Natural killer cell treated with Interleukin-12 subunit alpha and Interleukin-12 subunit beta and Interleukin-15 and Interleukin-18, amount 100 ng/mL, for 72 hours (primary cell): ENCODE results near the gene LRPAP1. TPM values are rescaled to one million over a fixed set of nuclear protein-coding genes. Genes with fewer than 3 reads are reported as not detected.

Source experiments
- ATAC-seq, 2 donors: fragments of 150-1000 bp; cut with Tn5 transposase in 1 of 2; sonication (Bioruptor Pico), chemical (Tn5 transposase) in 1 of 2; 2 replicates each; pipeline ENCODE4 v1.10.0; 2021
- DNase-seq: peaks from one replicate; pipeline ENCODE4 v3.0.0; 2022; ENCODE audit warnings: low spot score
- H3K27ac Mint-ChIP-seq, 2 donors: 1 replicate in 1 of 2; 2 replicates in 1 of 2; pipeline ENCODE4 v1.8.0; 2022; ENCODE audit warnings: mixed read lengths in 2 of 2, mild to moderate bottlenecking in 1 of 2, moderate library complexity in 1 of 2
- H3K27me3 Mint-ChIP-seq, 2 donors: 1 replicate in 1 of 2; 2 replicates in 1 of 2; pipeline ENCODE4 v1.8.0; 2022; ENCODE audit warnings: mixed read lengths in 2 of 2
- H3K36me3 Mint-ChIP-seq: one replicate; pipeline ENCODE4 v1.8.0; 2022; ENCODE audit warnings: mixed read lengths
- H3K4me1 Mint-ChIP-seq, 2 donors: 1 replicate in 1 of 2; 2 replicates in 1 of 2; pipeline ENCODE4 v1.8.0; 2022; ENCODE audit warnings: low read depth in 2 of 2, mixed read lengths in 2 of 2, mild to moderate bottlenecking in 1 of 2
- H3K4me3 Mint-ChIP-seq: one replicate; pipeline ENCODE4 v1.8.0; 2022; ENCODE audit warnings: mixed read lengths
- H3K9me3 Mint-ChIP-seq: 2 replicates; pipeline ENCODE4 v1.8.0; 2022; ENCODE audit warnings: mixed read lengths
- total RNA-seq, 2 donors: library from RNA; stranded (reverse); gene quantifications; one replicate each; pipeline ENCODE4 v1.2.3, GENCODE V29; 2022

Gene LRPAP1
- total RNA-seq, 2 donors from 2014 or later = 101 to 118 TPM

- Mint-ChIP-seq H3K4me1 (peaks cover 7 to 9% of the 10 kb centered on the region in 2 donors), H3K27ac (no peak overlapping the region), H3K27me3 (no peaks in the 10 kb centered on the region), H3K4me3 (no peak overlapping the region), H3K36me3 (peaks cover 5% of the 10 kb centered on the region), H3K9me3 (no peaks in the 10 kb centered on the region)
- DNase-seq = no peak
- ATAC-seq = no peak
Observed at GRCh38 chr4:3500634-3501101, 31.6 kb downstream of the LRPAP1 start.

GRCh38 chr4:3500111-3500510 lies 32.1 kb downstream of the LRPAP1 start:
- no peaks in the 10 kb centered on the region for H3K27me3 Mint-ChIP-seq
- ATAC-seq (no peak), DNase-seq (no peak)
- peaks cover 7 to 9% of the 10 kb centered on the region in 2 donors for H3K4me1 Mint-ChIP-seq
- H3K36me3 Mint-ChIP-seq = peaks cover 5% of the 10 kb centered on the region
- H3K9me3 Mint-ChIP-seq = no peaks in the 10 kb centered on the region
- H3K4me3 Mint-ChIP-seq = no peak overlapping the region
- H3K27ac Mint-ChIP-seq = no peak overlapping the region

- Mint-ChIP-seq H3K4me3 (no peak overlapping the region), H3K4me1 (peaks cover 7 to 9% of the 10 kb centered on the region in 2 donors), H3K36me3 (peaks cover 5% of the 10 kb centered on the region), H3K27ac (no peak overlapping the region), H3K9me3 (no peaks in the 10 kb centered on the region), H3K27me3 (no peaks in the 10 kb centered on the region)
- no peak for DNase-seq
- ATAC-seq = no peak
Observed at GRCh38 chr4:3499710-3500109, 32.5 kb downstream of the LRPAP1 start.

GRCh38 chr4:3498901-3499510 lies 33.2 kb downstream of the LRPAP1 start:
- peaks cover 7 to 9% of the 10 kb centered on the region in 2 donors for H3K4me1 Mint-ChIP-seq
- H3K9me3 Mint-ChIP-seq = no peaks in the 10 kb centered on the region
- H3K27ac Mint-ChIP-seq = no peak overlapping the region
- no peaks in the 10 kb centered on the region for H3K27me3 Mint-ChIP-seq
- ATAC-seq = no peak
- H3K36me3 Mint-ChIP-seq = peaks cover 5% of the 10 kb centered on the region
- H3K4me3 Mint-ChIP-seq = no peak overlapping the region
- DNase-seq = no peak

GRCh38 chr4:3498407-3498806 lies 33.8 kb downstream of the LRPAP1 start:
- H3K4me1 Mint-ChIP-seq = peaks cover 3 to 5% of the 10 kb centered on the region in 2 donors
- no peaks in the 10 kb centered on the region for H3K27me3 Mint-ChIP-seq
- no peaks in the 10 kb centered on the region for H3K9me3 Mint-ChIP-seq
- DNase-seq (no peak), ATAC-seq (no peak)
- H3K36me3 Mint-ChIP-seq = peaks cover 2% of the 10 kb centered on the region
- H3K4me3 Mint-ChIP-seq = no peak overlapping the region
- H3K27ac Mint-ChIP-seq = no peak overlapping the region

- peaks cover 0 to 2% of the 10 kb centered on the region in 2 donors for H3K4me1 Mint-ChIP-seq
- H3K36me3 Mint-ChIP-seq = no peaks in the 10 kb centered on the region
- H3K27me3 Mint-ChIP-seq = no peaks in the 10 kb centered on the region
- H3K27ac Mint-ChIP-seq = no peak overlapping the region
- H3K4me3 Mint-ChIP-seq = no peak overlapping the region
- ATAC-seq (peak in 1 of 2 donors; percentile 40), DNase-seq (no peak)
- H3K9me3 Mint-ChIP-seq = no peaks in the 10 kb centered on the region
Observed at GRCh38 chr4:3497523-3498389, 34.5 kb downstream of the LRPAP1 start.

- DNase-seq (no peak), ATAC-seq (no peak)
- Mint-ChIP-seq H3K27me3 (no peaks in the 10 kb centered on the region), H3K9me3 (no peaks in the 10 kb centered on the region), H3K4me3 (no peak overlapping the region), H3K4me1 (peaks cover 0 to 2% of the 10 kb centered on the region in 2 donors), H3K27ac (no peak overlapping the region), H3K36me3 (no peaks in the 10 kb centered on the region)
Observed at GRCh38 chr4:3497095-3497494, 35.1 kb downstream of the LRPAP1 start.

- no peak overlapping the region for H3K4me3 Mint-ChIP-seq
- no peak for DNase-seq
- H3K27me3 Mint-ChIP-seq = peaks cover 0 to 7% of the 10 kb centered on the region in 2 donors
- H3K36me3 Mint-ChIP-seq = no peaks in the 10 kb centered on the region
- H3K4me1 Mint-ChIP-seq = peaks cover 2 to 6% of the 10 kb centered on the region in 2 donors
- H3K9me3 Mint-ChIP-seq = no peaks in the 10 kb centered on the region
- no peak for ATAC-seq
- H3K27ac Mint-ChIP-seq = no peak overlapping the region
Observed at GRCh38 chr4:3496021-3496420, 36.2 kb downstream of the LRPAP1 start.

- Mint-ChIP-seq H3K27ac (no peak overlapping the region), H3K9me3 (no peaks in the 10 kb centered on the region), H3K4me1 (peaks cover 6% of the 10 kb centered on the region in 2 donors), H3K27me3 (peaks cover 3 to 8% of the 10 kb centered on the region in 2 donors), H3K36me3 (no peaks in the 10 kb centered on the region), H3K4me3 (no peak overlapping the region)
- ATAC-seq = no peak
- DNase-seq = no peak
Observed at GRCh38 chr4:3495204-3495975, 36.8 kb downstream of the LRPAP1 start.

- ATAC-seq (peak in 1 of 2 donors; percentile 9), DNase-seq (no peak)
- H3K36me3 Mint-ChIP-seq = no peaks in the 10 kb centered on the region
- H3K4me1 Mint-ChIP-seq = peaks cover 6 to 10% of the 10 kb centered on the region in 2 donors
- H3K27me3 Mint-ChIP-seq = peaks cover 3 to 8% of the 10 kb centered on the region in 2 donors
- no peaks in the 10 kb centered on the region for H3K9me3 Mint-ChIP-seq
- no peak overlapping the region for H3K4me3 Mint-ChIP-seq
- H3K27ac Mint-ChIP-seq = no peak overlapping the region
Observed at GRCh38 chr4:3494462-3494871, 37.8 kb downstream of the LRPAP1 start.

GRCh38 chr4:3493720-3494461 lies 38.3 kb downstream of the LRPAP1 start:
- no peak for ATAC-seq

GRCh38 chr4:3492741-3493719 lies 39.2 kb downstream of the LRPAP1 start:
- H3K36me3 Mint-ChIP-seq = no peaks in the 10 kb centered on the region

More at GRCh38 chr4:3493720-3494461, 38.3 kb downstream of the LRPAP1 start:
- Mint-ChIP-seq H3K9me3 (no peaks in the 10 kb centered on the region), H3K27me3 (peaks cover 3 to 8% of the 10 kb centered on the region in 2 donors), H3K4me3 (no peak overlapping the region), H3K36me3 (no peaks in the 10 kb centered on the region), H3K4me1 (peaks cover 6 to 15% of the 10 kb centered on the region in 2 donors), H3K27ac (no peak overlapping the region)
- no peak for DNase-seq

More at GRCh38 chr4:3492741-3493719, 39.2 kb downstream of the LRPAP1 start:
- H3K4me3 Mint-ChIP-seq = no peak overlapping the region
- no peak for ATAC-seq
- H3K9me3 Mint-ChIP-seq = no peaks in the 10 kb centered on the region
- no peak for DNase-seq
- H3K27me3 Mint-ChIP-seq = peaks cover 3 to 8% of the 10 kb centered on the region in 2 donors
- no peak overlapping the region for H3K27ac Mint-ChIP-seq
- peaks cover 6 to 20% of the 10 kb centered on the region in 2 donors for H3K4me1 Mint-ChIP-seq
